HCT116 (cell line): Measurements from ENCODE around the gene GPRIN1. TPM values are rescaled to one million over a fixed set of nuclear protein-coding genes. Genes with fewer than 3 reads are reported as not detected.
"Not testable (repeated sequence)": the region's sequence is repeated elsewhere in the genome, so short reads cannot be mapped to it uniquely, and the experiment has no call there.

Experiments
- ATAC-seq: fragments of 200-7000 bp; cut with Tn5 transposase; 2 replicates; pipeline ENCODE4 v1.9.1; 2020; ENCODE audit warnings: mild to moderate bottlenecking, moderate library complexity
- BruUV-seq: library from RNA; stranded (reverse); fragments of 400-500 nt; replicated peaks from 2 replicates; lab custom pipeline; 2021; lab: Mats Ljungman, UMichigan
- CTCF ChIA-PET: fragments of 300-600 bp; sonication (Branson Sonifier 250); formaldehyde crosslinking; loops from one replicate; lab custom pipeline; 2021; ENCODE audit warnings: antibody characterized with exemption; lab: Charles Lee
- POLR2A ChIA-PET: fragments of 300-600, 350-600 bp; sonication (Branson Sonifier 250); formaldehyde crosslinking; loops from one replicate; lab custom pipeline; 2021; ENCODE audit warnings: antibody characterized with exemption; lab: Charles Lee
- RAD21 ChIA-PET, 2 experiments: fragments of 300-600 bp; sonication (Branson Sonifier 250); formaldehyde crosslinking; loops; one replicate each; lab custom pipeline; 2023; ENCODE audit warnings: low total read pairs in 2 of 2; ENCODE audit not compliant: uncharacterized antibody in 2 of 2, unreplicated experiment in 2 of 2, low non-redundant PET in 1 of 2; lab: Charles Lee
- DNase-seq: peaks from one replicate; pipeline ENCODE4 v3.0.0-alpha.2; 2010; ENCODE audit warnings: low read depth, low spot score
- H2AFZ ChIP-seq: fragments of 200-600 bp; shearing (Covaris generic), sonication (generic); 2 replicates; pipeline ENCODE4 v1.6.1; 2017; ENCODE audit warnings: low read depth, mixed run types, mixed read lengths, antibody characterized with exemption, low read length; ENCODE audit not compliant: poor library complexity, severe bottlenecking
- H3K27ac ChIP-seq: 2 replicates; pipeline ENCODE4 v1.5.1; 2012; ENCODE audit warnings: low read depth, low read length
- H3K27me3 ChIP-seq: fragments of 200-600 bp; sonication (generic); 2 replicates; pipeline ENCODE4 v1.6.1; 2016; ENCODE audit warnings: mixed run types, low read length, mixed read lengths; ENCODE audit not compliant: insufficient read depth
- H3K36me3 ChIP-seq, 2 experiments: fragments of 200-500 bp in 1 of 2; fragments of 200-600 bp in 1 of 2; sonication (Bioruptor generic) in 1 of 2; sonication (generic) in 1 of 2; 2 replicates each; pipeline versions ENCODE4 v1.5.1 to v1.6.1; 2014 to 2016; ENCODE audit warnings: low read length in 2 of 2, inconsistent platforms in 1 of 2, mixed read lengths in 1 of 2, mixed run types in 1 of 2; ENCODE audit not compliant: insufficient read depth in 2 of 2, control insufficient read depth in 1 of 2
- H3K4me1 ChIP-seq, 2 experiments: fragments of 200-600 bp in 1 of 2; sonication (generic) in 1 of 2; 2 replicates each; pipeline versions ENCODE4 v1.5.1 to v1.6.1; 2012 to 2017; ENCODE audit warnings: low read length in 2 of 2, inconsistent platforms in 1 of 2, mild to moderate bottlenecking in 1 of 2, mixed read lengths in 1 of 2, mixed run types in 1 of 2, moderate library complexity in 1 of 2; ENCODE audit not compliant: insufficient read depth in 2 of 2, control insufficient read depth in 1 of 2
- H3K4me2 ChIP-seq: fragments of 200-600 bp; sonication (generic); 2 replicates; pipeline ENCODE4 v1.6.1; 2017; ENCODE audit warnings: mixed run types, low read length, mixed read lengths
- H3K4me3 ChIP-seq, 2 experiments: fragments of 200-600 bp in 1 of 2; sonication (generic) in 1 of 2; replicated peaks in 1 of 2; 2 replicates each; pipeline ENCODE4 v1.5.1; 2011 to 2016; ENCODE audit warnings: low read length in 2 of 2, control low read depth in 1 of 2, low read depth in 1 of 2, mild to moderate bottlenecking in 1 of 2, mixed read lengths in 1 of 2, mixed run types in 1 of 2
- H3K79me2 ChIP-seq: fragments of 200-600 bp; sonication (generic); 2 replicates; pipeline ENCODE4 v1.6.1; 2017; ENCODE audit warnings: mild to moderate bottlenecking, mixed run types, low read length, moderate library complexity, mixed read lengths; ENCODE audit not compliant: insufficient read depth
- H3K9ac ChIP-seq: fragments of 200-600 bp; sonication (generic); 2 replicates; pipeline ENCODE4 v1.6.1; 2016; ENCODE audit warnings: low read length, mixed read lengths
- H3K9me2 ChIP-seq: fragments of 200-600 bp; sonication (generic), shearing (Covaris generic); 2 replicates; pipeline ENCODE4 v1.6.1; 2017; ENCODE audit warnings: mixed run types, mild to moderate bottlenecking, moderate library complexity; ENCODE audit not compliant: insufficient read depth
- H3K9me3 ChIP-seq, 2 experiments: fragments of 200-500 bp in 1 of 2; fragments of 200-600 bp in 1 of 2; sonication (Bioruptor generic) in 1 of 2; sonication (generic) in 1 of 2; 2 replicates each; pipeline ENCODE4 v1.6.1; 2014 to 2017; ENCODE audit warnings: low read length in 2 of 2, mixed read lengths in 2 of 2, inconsistent platforms in 1 of 2, low read depth in 1 of 2, mild to moderate bottlenecking in 1 of 2, mixed run types in 1 of 2, moderate library complexity in 1 of 2; ENCODE audit not compliant: control insufficient read depth in 1 of 2, insufficient read depth in 1 of 2
- H4K20me1 ChIP-seq: fragments of 200-600 bp; sonication (generic), shearing (Covaris generic); 2 replicates; pipeline ENCODE4 v1.6.1; 2017; ENCODE audit warnings: mixed run types, mild to moderate bottlenecking, moderate library complexity; ENCODE audit not compliant: insufficient read depth
- CBX3 ChIP-seq: IDR thresholded peaks from 2 replicates; pipeline ENCODE4 v1.6.1; 2012; ENCODE audit warnings: low read depth
- CEBPB ChIP-seq: IDR thresholded peaks from 2 replicates; pipeline ENCODE4 v1.6.1; 2012; ENCODE audit warnings: low read depth
- EGR1 ChIP-seq: IDR thresholded peaks from 2 replicates; pipeline ENCODE4 v1.6.1; 2012; ENCODE audit warnings: low read depth
- FOSL1 ChIP-seq: IDR thresholded peaks from 2 replicates; pipeline ENCODE4 v1.6.1; 2012; ENCODE audit warnings: low read depth
- JUND ChIP-seq: IDR thresholded peaks from 2 replicates; pipeline ENCODE4 v1.6.1; 2012
- POLR2AphosphoS5 ChIP-seq: IDR thresholded peaks from 2 replicates; pipeline ENCODE4 v1.6.1; 2011; ENCODE audit warnings: mild to moderate bottlenecking, low read depth, low read length, moderate library complexity
- RAD21 ChIP-seq: IDR thresholded peaks from 2 replicates; pipeline ENCODE4 v1.6.1; 2012; ENCODE audit warnings: low read depth, mild to moderate bottlenecking
- SIN3A ChIP-seq: IDR thresholded peaks from 2 replicates; pipeline ENCODE4 v1.6.1; 2012; ENCODE audit warnings: low read depth
- SRF ChIP-seq: IDR thresholded peaks from 2 replicates; pipeline ENCODE4 v1.6.1; 2012; ENCODE audit warnings: low read depth
- TCF7L2 ChIP-seq: IDR thresholded peaks from 2 replicates; pipeline ENCODE4 v1.7.0; 2011; ENCODE audit warnings: borderline replicate concordance, inconsistent platforms; ENCODE audit not compliant: insufficient read depth, insufficient read length; ENCODE audit errors: extremely low read depth
- ZFX ChIP-seq: fragments of 450-650 bp; IDR thresholded peaks from 2 replicates; pipeline ENCODE4 v1.6.1; 2017
- intact Hi-C: fragments of 100-400 bp; cut with micrococcal nuclease; formaldehyde crosslinking; loops from 2 replicates; pipeline ENCODE4 v1.10.0; 2022
- total RNA-seq: library from RNA; stranded (reverse); gene quantifications from one replicate; pipeline ENCODE4 v1.2.1, GENCODE V29; 2021; ENCODE audit not compliant: unreplicated experiment
- TF ChIP-seq, protein P1 (sequence below), 3 experiments: fragments of 200-600 bp in 1 of 3; sonication (generic) in 1 of 3; IDR thresholded peaks in 2 of 3; conservative IDR thresholded peaks in 1 of 3; 2 replicates each; pipeline ENCODE4 v1.5.1; 2012 to 2017; ENCODE audit warnings: low read depth in 2 of 3, low read length in 2 of 3, antibody characterized with exemption in 1 of 3, borderline replicate concordance in 1 of 3, control low read depth in 1 of 3, mild to moderate bottlenecking in 1 of 3, mixed read lengths in 1 of 3, mixed run types in 1 of 3, moderate library complexity in 1 of 3; ENCODE audit not compliant: insufficient read depth in 1 of 3
- TF ChIP-seq, protein P2 (sequence below): IDR thresholded peaks from 2 replicates; pipeline ENCODE4 v1.6.1; 2012

The GPRIN1 gene
- total RNA-seq, 1 experiment from 2014 or later, result 14.2 TPM

DNA sequence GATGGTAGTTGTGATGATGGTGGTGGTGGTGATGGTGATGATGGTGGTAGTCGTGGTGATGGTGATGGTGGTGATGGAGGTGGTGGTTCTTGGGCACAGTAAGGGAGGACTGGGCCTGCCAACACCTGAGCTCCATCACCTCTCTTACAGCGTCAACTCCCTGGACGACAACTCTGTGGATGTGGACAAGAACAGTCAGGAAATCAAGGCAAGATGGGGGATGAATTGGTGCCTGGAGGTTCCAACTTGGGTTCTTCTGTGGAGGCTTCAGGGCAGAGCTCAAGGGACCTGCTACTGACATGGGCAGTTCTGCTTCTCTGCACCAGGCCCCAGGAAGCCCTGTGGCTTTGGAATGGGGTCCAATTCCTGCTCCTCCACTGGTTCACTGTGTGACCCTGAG is 17.4 kb downstream of the GPRIN1 start:
- no peak overlapping the region for H3K27ac ChIP-seq
- H3K36me3 ChIP-seq, result peaks cover 0 to 4% of the 10 kb centered on the region in 2 experiments; a peak in 1 of 4 replicates
- CTCF ChIA-PET, result no interaction called here
- POLR2A ChIA-PET, result no interaction called here
- no peak overlapping the region for H3K4me3 ChIP-seq
- no TSS peak for BruUV-seq
- intact Hi-C loops, result no loop called here
- no peaks in the 10 kb centered on the region for H3K27me3 ChIP-seq
- peaks cover 0 to 8% of the 10 kb centered on the region in 2 experiments; a peak in 1 of 4 replicates for H3K9me3 ChIP-seq
- H3K79me2 ChIP-seq, result no peaks in the 10 kb centered on the region
- no peak for ATAC-seq
- no peaks in the 10 kb centered on the region for H3K9me2 ChIP-seq
- H3K4me1 ChIP-seq, result no peaks in the 10 kb centered on the region
- no peak for DNase-seq
- no peak overlapping the region for H3K4me2 ChIP-seq
- no peak overlapping the region for H2AFZ ChIP-seq
- H4K20me1 ChIP-seq, result no peaks in the 10 kb centered on the region
- RAD21 ChIA-PET, result no interaction called here
- no peak for TF ChIP-seq ZFX
- no peak overlapping the region for H3K9ac ChIP-seq

DNA sequence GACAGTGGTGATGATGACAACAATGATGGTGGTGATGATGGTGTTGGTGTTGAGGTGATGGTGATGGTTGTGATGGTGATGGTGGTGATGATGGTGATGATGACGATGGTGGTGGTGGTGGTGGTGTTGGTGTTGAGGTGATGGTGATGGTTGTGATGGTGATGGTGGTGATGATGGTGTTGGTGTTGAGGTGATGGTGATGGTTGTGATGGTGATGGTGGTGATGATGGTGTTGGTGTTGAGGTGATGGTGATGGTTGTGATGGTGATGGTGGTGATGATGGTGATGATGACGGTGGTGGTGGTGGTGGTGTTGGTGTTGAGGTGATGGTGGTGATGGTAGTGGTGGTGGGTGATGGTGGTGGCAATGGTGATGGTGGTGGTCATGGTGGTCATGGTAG is 18.3 kb downstream of the GPRIN1 start:
- H3K27me3 ChIP-seq, ATAC-seq, H3K27ac ChIP-seq, POLR2A ChIA-PET, H3K4me2 ChIP-seq, H4K20me1 ChIP-seq, H3K9ac ChIP-seq, H3K9me3 ChIP-seq, intact Hi-C loops, H3K9me2 ChIP-seq, BruUV-seq, H3K4me3 ChIP-seq, DNase-seq, CTCF ChIA-PET, H3K36me3 ChIP-seq, H3K4me1 ChIP-seq, H2AFZ ChIP-seq, H3K79me2 ChIP-seq, RAD21 ChIA-PET: not testable (repeated sequence)

DNA sequence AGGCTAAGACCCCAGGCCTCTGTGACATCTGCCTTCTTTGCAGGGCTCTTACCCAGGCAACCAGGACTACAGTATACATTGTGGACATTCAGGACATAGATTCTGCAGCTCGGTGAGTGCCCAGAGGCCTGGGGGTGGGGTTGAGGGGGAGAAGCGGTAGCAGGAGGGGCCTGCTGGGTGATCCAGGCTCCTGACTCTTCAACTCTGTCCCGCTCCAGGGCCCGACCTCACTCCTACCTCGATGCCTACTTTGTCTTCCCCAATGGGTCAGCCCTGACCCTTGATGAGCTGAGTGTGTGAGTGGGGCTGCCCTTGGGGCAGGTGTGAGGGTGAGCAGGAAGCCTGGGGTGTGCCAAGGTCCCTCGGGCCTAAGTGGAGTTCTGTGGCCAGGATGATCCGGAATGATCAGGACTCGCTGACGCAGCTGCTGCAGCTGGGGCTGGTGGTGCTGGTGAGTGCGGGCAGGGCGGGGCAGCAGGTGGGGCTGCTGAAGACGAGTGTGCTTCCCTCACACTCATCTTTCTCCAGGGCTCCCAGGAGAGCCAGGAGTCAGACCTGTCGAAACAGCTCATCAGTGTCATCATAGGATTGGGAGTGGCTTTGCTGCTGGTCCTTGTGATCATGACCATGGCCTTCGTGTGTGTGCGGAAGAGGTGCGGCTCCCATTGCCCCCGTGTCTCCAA is 19.8 kb downstream of the GPRIN1 start:
- no TSS peak for BruUV-seq
- TF ChIP-seq SIN3A, result no peak
- no peak for TF ChIP-seq POLR2AphosphoS5
- TF ChIP-seq ZFX, result no peak
- no peak for TF ChIP-seq RAD21
- no peak for TF ChIP-seq JUND
- TF ChIP-seq, protein P1, sequence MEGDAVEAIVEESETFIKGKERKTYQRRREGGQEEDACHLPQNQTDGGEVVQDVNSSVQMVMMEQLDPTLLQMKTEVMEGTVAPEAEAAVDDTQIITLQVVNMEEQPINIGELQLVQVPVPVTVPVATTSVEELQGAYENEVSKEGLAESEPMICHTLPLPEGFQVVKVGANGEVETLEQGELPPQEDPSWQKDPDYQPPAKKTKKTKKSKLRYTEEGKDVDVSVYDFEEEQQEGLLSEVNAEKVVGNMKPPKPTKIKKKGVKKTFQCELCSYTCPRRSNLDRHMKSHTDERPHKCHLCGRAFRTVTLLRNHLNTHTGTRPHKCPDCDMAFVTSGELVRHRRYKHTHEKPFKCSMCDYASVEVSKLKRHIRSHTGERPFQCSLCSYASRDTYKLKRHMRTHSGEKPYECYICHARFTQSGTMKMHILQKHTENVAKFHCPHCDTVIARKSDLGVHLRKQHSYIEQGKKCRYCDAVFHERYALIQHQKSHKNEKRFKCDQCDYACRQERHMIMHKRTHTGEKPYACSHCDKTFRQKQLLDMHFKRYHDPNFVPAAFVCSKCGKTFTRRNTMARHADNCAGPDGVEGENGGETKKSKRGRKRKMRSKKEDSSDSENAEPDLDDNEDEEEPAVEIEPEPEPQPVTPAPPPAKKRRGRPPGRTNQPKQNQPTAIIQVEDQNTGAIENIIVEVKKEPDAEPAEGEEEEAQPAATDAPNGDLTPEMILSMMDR (IDR thresholded peaks at IDR 0.05 in 2 of 3, conservative IDR thresholded peaks at IDR 0.05 in 1 of 3; ENCODE audit: borderline replicate concordance in 1 of 3, insufficient read depth in 1 of 3, low read depth in 2 of 3, low read length in 2 of 3), result no peak
- TF ChIP-seq, protein P2, sequence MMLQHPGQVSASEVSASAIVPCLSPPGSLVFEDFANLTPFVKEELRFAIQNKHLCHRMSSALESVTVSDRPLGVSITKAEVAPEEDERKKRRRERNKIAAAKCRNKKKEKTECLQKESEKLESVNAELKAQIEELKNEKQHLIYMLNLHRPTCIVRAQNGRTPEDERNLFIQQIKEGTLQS, result no peak
- TF ChIP-seq CEBPB, result no peak
- no peak for TF ChIP-seq TCF7L2
- no peak for TF ChIP-seq EGR1
- no peak for TF ChIP-seq SRF
- TF ChIP-seq FOSL1, result no peak
- TF ChIP-seq CBX3, result no peak

More for the DNA sequence above, 19.8 kb downstream of the GPRIN1 start:
- no peak for ATAC-seq
- Histone ChIP-seq H3K4me2 (no peak overlapping the region), H3K27me3 (no peaks in the 10 kb centered on the region), H3K9me3 (peaks cover 1 to 10% of the 10 kb centered on the region in 2 experiments; a peak in 2 of 4 replicates), H3K27ac (no peak overlapping the region), H4K20me1 (no peaks in the 10 kb centered on the region), H3K4me3 (no peak overlapping the region), H3K79me2 (no peaks in the 10 kb centered on the region), H3K9me2 (no peaks in the 10 kb centered on the region), H2AFZ (no peak overlapping the region), H3K9ac (no peak overlapping the region), H3K4me1 (no peaks in the 10 kb centered on the region), H3K36me3 (peaks cover 0 to 4% of the 10 kb centered on the region in 2 experiments; a peak in 1 of 4 replicates)
- intact Hi-C loops, result no loop called here
- no peak for DNase-seq
- CTCF ChIA-PET, result no interaction called here
- POLR2A ChIA-PET, result no interaction called here
- RAD21 ChIA-PET, result no interaction called here
